Thyroid gland (tissue), 4 donors: Measurements from ENCODE around the gene SLC38A1. TPM values are rescaled to one million over a fixed set of nuclear protein-coding genes. Genes with fewer than 3 reads are reported as not detected.

ENCODE experiments used
- DNase-seq, 2 donors: peaks; one replicate each; pipeline ENCODE4 v3.0.0-alpha.2; 2019
- H3K27ac ChIP-seq, 3 donors: fragments of 200-600 bp; sonication (generic); 1 replicate in 2 of 3; 2 replicates in 1 of 3; pipeline ENCODE4 v1.5.1; 2016 to 2019; ENCODE audit warnings: mild to moderate bottlenecking in 1 of 3, moderate library complexity in 1 of 3
- H3K27me3 ChIP-seq: fragments of 200-600 bp; sonication (generic); one replicate; pipeline ENCODE4 v1.5.1; 2019
- H3K36me3 ChIP-seq, 2 donors: fragments of 200-600 bp; sonication (generic); one replicate each; pipeline ENCODE4 v1.5.1; 2016 to 2019
- H3K4me1 ChIP-seq, 2 donors: fragments of 200-600 bp; sonication (generic); one replicate each; pipeline ENCODE4 v1.5.1; 2017 to 2019
- H3K4me3 ChIP-seq, 3 donors: fragments of 200-600 bp; sonication (generic); replicated peaks in 1 of 3; 1 replicate in 2 of 3; 2 replicates in 1 of 3; pipeline ENCODE4 v1.5.1; 2016; ENCODE audit warnings: mild to moderate bottlenecking in 1 of 3
- H3K9me3 ChIP-seq: fragments of 200-600 bp; sonication (generic); one replicate; pipeline ENCODE4 v1.5.1; 2017
- CTCF ChIP-seq, 6 experiments: fragments of 200-600 bp in 3 of 6; fragments of 450-650 bp in 3 of 6; sonication (generic) in 3 of 6; IDR thresholded peaks; one replicate each; pipeline ENCODE4 v1.5.1; 2016 to 2019; ENCODE audit warnings: antibody characterized with exemption in 6 of 6, mild to moderate bottlenecking in 2 of 6, inconsistent platforms in 1 of 6, moderate library complexity in 1 of 6
- POLR2A ChIP-seq, 2 donors: fragments of 450-650 bp; IDR thresholded peaks; one replicate each; pipeline ENCODE4 v1.6.1; 2017; ENCODE audit warnings: antibody characterized with exemption in 2 of 2, mild to moderate bottlenecking in 2 of 2, moderate library complexity in 1 of 2
- WGBS, 2 donors: methylation state at CpG; one replicate each; pipeline ENCODE4 v1.1.5; 2017; 5-methylcytosine and 5-hydroxymethylcytosine counted together
- intact Hi-C: fragments of 100-400 bp; cut with DNase I; formaldehyde crosslinking; loops from one replicate; pipeline ENCODE4 v1.15.1; 2023
- total RNA-seq, 4 donors: library from RNA; depleted of rRNA; stranded (reverse); fragments of >200 nt; gene quantifications; one replicate each; pipeline ENCODE4 v1.2.3, GENCODE V29; 2016

Gene SLC38A1
- total RNA-seq, 4 donors from 2014 or later: 101 to 282 (median 120) TPM

DNA sequence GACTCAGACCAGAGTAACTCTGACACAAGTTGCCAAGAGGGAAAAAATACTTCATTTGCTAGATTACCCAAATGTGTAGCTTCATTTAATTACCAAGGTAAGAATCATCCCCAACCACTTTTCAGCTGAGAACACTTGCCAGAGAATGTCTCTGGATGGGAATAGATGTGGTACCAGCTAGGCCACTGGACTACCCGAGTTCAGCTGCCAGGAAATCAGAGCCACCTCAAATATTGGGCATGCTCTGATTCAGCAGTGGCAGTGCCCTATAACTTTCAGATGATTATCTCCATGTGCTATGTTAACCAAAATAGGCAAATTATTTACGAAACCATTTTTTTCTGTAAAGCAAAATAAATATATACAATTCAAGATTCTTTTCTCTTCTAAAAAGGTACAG, 80.7 kb downstream of the SLC38A1 start:
- no peak overlapping the region for H3K4me3 ChIP-seq
- DNase-seq: no peak
- peaks cover 0 to 4% of the 10 kb centered on the region in 2 donors for H3K4me1 ChIP-seq
- no peak overlapping the region for H3K27ac ChIP-seq
- 94 to 95% methylated on average over 2 of the region's 2 CpGs for WGBS, 2 donors
- intact Hi-C loops: no loop called here
- no peaks in the 10 kb centered on the region for H3K9me3 ChIP-seq
- TF ChIP-seq POLR2A (IDR thresholded peaks at IDR 0.05) (no peak), CTCF (IDR thresholded peaks at IDR 0.05) (no peak)
- H3K27me3 ChIP-seq: no peaks in the 10 kb centered on the region
- no peaks in the 10 kb centered on the region for H3K36me3 ChIP-seq

DNA sequence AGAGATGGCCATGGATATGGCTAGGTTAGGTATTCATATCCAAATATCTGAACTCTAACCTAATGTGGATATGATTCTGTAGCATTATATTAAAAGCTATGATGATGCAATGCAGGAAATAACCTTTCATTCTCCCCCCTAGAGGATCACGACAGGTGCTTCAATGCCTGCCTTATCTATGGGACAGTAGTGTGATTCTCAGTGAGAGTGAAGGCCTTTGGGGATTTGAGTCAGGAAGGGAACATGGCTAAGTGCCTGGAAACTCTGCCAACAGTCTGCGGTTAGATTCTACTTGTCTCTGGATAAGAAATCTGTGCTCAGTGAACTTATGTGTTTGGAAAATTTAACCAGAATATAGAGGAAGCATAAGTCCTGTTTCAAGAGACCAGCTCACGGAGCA, 81.8 kb downstream of the SLC38A1 start:
- WGBS, 2 donors: 34 to 40% methylated on average over 3 of the region's 3 CpGs
- Histone ChIP-seq H3K27ac (peak overlapping the region in 1 of 3 donors; percentile 54), H3K9me3 (no peaks in the 10 kb centered on the region), H3K36me3 (no peaks in the 10 kb centered on the region), H3K27me3 (no peaks in the 10 kb centered on the region), H3K4me1 (peaks cover 0 to 4% of the 10 kb centered on the region in 2 donors), H3K4me3 (no peak overlapping the region)
- intact Hi-C loops: no loop called here
- TF ChIP-seq CTCF (IDR thresholded peaks at IDR 0.05): no peak
- no peak for TF ChIP-seq POLR2A (IDR thresholded peaks at IDR 0.05)
- peak; percentile 45 to 57 for DNase-seq

- Histone ChIP-seq H3K27ac (no peak overlapping the region), H3K4me3 (no peak overlapping the region), H3K9me3 (no peaks in the 10 kb centered on the region), H3K4me1 (peaks cover 0 to 4% of the 10 kb centered on the region in 2 donors), H3K27me3 (no peaks in the 10 kb centered on the region), H3K36me3 (no peaks in the 10 kb centered on the region)
- TF ChIP-seq CTCF (IDR thresholded peaks at IDR 0.05) (no peak), POLR2A (IDR thresholded peaks at IDR 0.05) (no peak)
- no peak for DNase-seq
- WGBS, 2 donors: 93 to 94% methylated on average over 3 of the region's 3 CpGs
- intact Hi-C loops: no loop called here
Measured at GRCh38 chr12:46186088-46186487, 82.8 kb downstream of the SLC38A1 start.

DNA sequence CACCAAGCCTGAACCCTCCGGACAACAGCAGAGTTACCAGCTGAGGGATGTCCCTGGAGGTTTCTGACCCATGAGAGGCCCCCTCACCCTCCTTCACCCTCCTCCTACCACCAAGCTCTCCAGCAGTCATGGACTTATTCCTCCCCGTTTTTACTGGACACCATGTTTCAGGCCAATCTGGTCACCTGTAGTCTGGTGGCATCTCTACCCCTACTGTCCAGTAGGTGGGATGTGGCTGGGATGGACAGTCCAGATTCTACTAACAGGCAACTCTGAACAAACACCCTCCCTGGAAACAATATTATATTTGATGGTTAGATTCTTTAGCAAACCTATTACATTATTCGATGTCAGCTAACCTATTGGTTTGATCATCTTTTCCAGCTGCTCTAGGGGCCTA, 83.2 kb downstream of the SLC38A1 start:
- DNase-seq: no peak
- H3K4me1 ChIP-seq: peaks cover 0 to 4% of the 10 kb centered on the region in 2 donors
- TF ChIP-seq CTCF (IDR thresholded peaks at IDR 0.05): no peak
- no peak for TF ChIP-seq POLR2A (IDR thresholded peaks at IDR 0.05)
- intact Hi-C loops: no loop called here
- H3K9me3 ChIP-seq: no peaks in the 10 kb centered on the region
- WGBS, 2 donors: 94 to 100% methylated on average over 3 of the region's 3 CpGs
- H3K36me3 ChIP-seq: no peaks in the 10 kb centered on the region
- no peaks in the 10 kb centered on the region for H3K27me3 ChIP-seq
- H3K4me3 ChIP-seq: no peak overlapping the region
- no peak overlapping the region for H3K27ac ChIP-seq

DNA sequence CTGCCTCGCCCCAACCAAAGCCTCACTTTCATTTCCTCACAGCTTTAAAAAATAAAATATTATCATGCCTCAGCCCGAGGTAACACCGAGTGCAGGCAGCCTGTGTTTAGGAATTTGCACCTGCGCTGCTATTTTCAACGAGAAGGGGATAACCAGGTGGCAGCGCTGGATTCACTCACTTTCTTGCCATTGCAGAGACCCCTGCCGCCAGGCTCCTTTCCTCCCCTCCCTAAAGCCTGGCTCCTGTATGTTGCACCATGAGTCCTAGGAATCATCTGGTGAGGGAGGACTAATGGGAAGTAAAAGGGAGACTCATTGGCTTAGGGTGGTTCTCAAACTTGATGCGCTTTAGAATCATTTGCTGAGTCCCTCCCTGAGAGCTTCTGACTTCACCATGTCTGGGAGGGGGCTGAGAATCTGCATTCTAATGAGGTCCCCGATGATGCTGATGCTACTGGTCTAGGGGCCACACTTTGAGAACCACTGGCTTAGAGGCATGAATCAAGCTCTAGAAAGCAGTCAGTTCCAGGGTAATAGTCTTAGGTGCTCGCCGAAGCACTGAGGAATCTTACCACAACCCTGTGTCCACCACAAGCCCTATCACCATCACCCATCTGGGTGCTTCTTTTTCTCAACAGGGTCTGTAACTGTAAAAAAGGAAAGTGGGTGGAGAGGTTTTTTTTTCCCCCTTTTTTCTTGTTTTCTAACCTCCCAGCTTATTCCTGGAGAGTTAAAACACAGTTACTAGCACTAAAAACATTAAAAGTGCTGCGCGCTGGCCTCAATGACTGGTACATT, 83.8 kb downstream of the SLC38A1 start:
- Histone ChIP-seq H3K27me3 (no peaks in the 10 kb centered on the region), H3K9me3 (no peaks in the 10 kb centered on the region), H3K4me1 (peaks cover 0 to 4% of the 10 kb centered on the region in 2 donors), H3K4me3 (no peak overlapping the region), H3K27ac (no peak overlapping the region), H3K36me3 (no peaks in the 10 kb centered on the region)
- no peak for DNase-seq
- 93 to 94% methylated on average over 13 of the region's 13 CpGs for WGBS, 2 donors
- intact Hi-C loops: no loop called here
- TF ChIP-seq POLR2A (IDR thresholded peaks at IDR 0.05) (no peak), CTCF (IDR thresholded peaks at IDR 0.05) (no peak)
